ENCODE measurements around the gene MAP3K14.
A peak's percentile ranks its signal among the peaks of the same experiment; 100 is the strongest.
"Not testable (repeated sequence)": the region's sequence is repeated elsewhere in the genome, so short reads cannot be mapped to it uniquely, and the experiment has no call there.

The MAP3K14 gene

GRCh38 chr17:45353043-45353442, 36.2 kb upstream of the MAP3K14 start:
- no peak for DNase-seq (ENCODE audit: insufficient read length, low spot score)
- peak; percentile 81 for FAIRE-seq
- TF ChIP-seq POLR2AphosphoS5 (IDR thresholded peaks at IDR 0.05; ENCODE audit: low read depth, low read length): no peak
- peak; percentile 95 for TF ChIP-seq SPI1 (IDR thresholded peaks at IDR 0.05; ENCODE audit: low read depth, low read length)

- no peak for DNase-seq (ENCODE audit: insufficient read length, low spot score)
- TF ChIP-seq SPI1 (IDR thresholded peaks at IDR 0.05; ENCODE audit: low read depth, low read length) (no peak), POLR2AphosphoS5 (IDR thresholded peaks at IDR 0.05; ENCODE audit: low read depth, low read length) (no peak), POLR2A (IDR thresholded peaks at IDR 0.05; ENCODE audit: low read depth, low read length) (no peak), POU2F2 (IDR thresholded peaks at IDR 0.05; ENCODE audit: low read depth, low read length) (no peak), PAX5 (IDR thresholded peaks at IDR 0.05; ENCODE audit: insufficient read depth, low read length, severe bottlenecking) (no peak), TAF1 (IDR thresholded peaks at IDR 0.05; ENCODE audit: low read depth, low read length) (no peak)
- FAIRE-seq: no peak
Measured at GRCh38 chr17:45351831-45352230, 35.0 kb upstream of the MAP3K14 start.

- DNase-seq (ENCODE audit: insufficient read length, low spot score) (no peak), FAIRE-seq (no peak)
- TF ChIP-seq TAF1 (IDR thresholded peaks at IDR 0.05; ENCODE audit: low read depth, low read length) (no peak), POU2F2 (IDR thresholded peaks at IDR 0.05; ENCODE audit: low read depth, low read length) (no peak), SPI1 (IDR thresholded peaks at IDR 0.05; ENCODE audit: low read depth, low read length) (no peak), PAX5 (IDR thresholded peaks at IDR 0.05; ENCODE audit: insufficient read depth, low read length, severe bottlenecking) (no peak), POLR2A (IDR thresholded peaks at IDR 0.05; ENCODE audit: low read depth, low read length) (no peak), POLR2AphosphoS5 (IDR thresholded peaks at IDR 0.05; ENCODE audit: low read depth, low read length) (no peak)
Measured at GRCh38 chr17:45347444-45347843, 30.6 kb upstream of the MAP3K14 start.

- DNase-seq (ENCODE audit: insufficient read length, low spot score): no peak
- no peak for FAIRE-seq
- TF ChIP-seq POU2F2 (IDR thresholded peaks at IDR 0.05; ENCODE audit: low read depth, low read length) (no peak), TAF1 (IDR thresholded peaks at IDR 0.05; ENCODE audit: low read depth, low read length) (no peak), PAX5 (IDR thresholded peaks at IDR 0.05; ENCODE audit: insufficient read depth, low read length, severe bottlenecking) (no peak), POLR2A (IDR thresholded peaks at IDR 0.05; ENCODE audit: low read depth, low read length) (no peak), POLR2AphosphoS5 (IDR thresholded peaks at IDR 0.05; ENCODE audit: low read depth, low read length) (no peak), SPI1 (IDR thresholded peaks at IDR 0.05; ENCODE audit: low read depth, low read length) (no peak)
Measured at GRCh38 chr17:45346216-45347015, 29.6 kb upstream of the MAP3K14 start.

- TF ChIP-seq PAX5 (IDR thresholded peaks at IDR 0.05; ENCODE audit: insufficient read depth, low read length, severe bottlenecking) (no peak), POLR2A (IDR thresholded peaks at IDR 0.05; ENCODE audit: low read depth, low read length) (no peak), TAF1 (IDR thresholded peaks at IDR 0.05; ENCODE audit: low read depth, low read length) (no peak), SPI1 (IDR thresholded peaks at IDR 0.05; ENCODE audit: low read depth, low read length) (no peak), POU2F2 (IDR thresholded peaks at IDR 0.05; ENCODE audit: low read depth, low read length) (no peak), POLR2AphosphoS5 (IDR thresholded peaks at IDR 0.05; ENCODE audit: low read depth, low read length) (no peak)
- DNase-seq (ENCODE audit: insufficient read length, low spot score) (no peak), FAIRE-seq (no peak)
Measured at GRCh38 chr17:45345554-45346215, 28.9 kb upstream of the MAP3K14 start.

GRCh38 chr17:45345246-45345553, 28.4 kb upstream of the MAP3K14 start:
- FAIRE-seq: no peak
- no peak for TF ChIP-seq SPI1 (IDR thresholded peaks at IDR 0.05; ENCODE audit: low read depth, low read length)
- no peak for TF ChIP-seq POU2F2 (IDR thresholded peaks at IDR 0.05; ENCODE audit: low read depth, low read length)
- TF ChIP-seq POLR2A (IDR thresholded peaks at IDR 0.05; ENCODE audit: low read depth, low read length): no peak
- TF ChIP-seq TAF1 (IDR thresholded peaks at IDR 0.05; ENCODE audit: low read depth, low read length): no peak
- DNase-seq (ENCODE audit: insufficient read length, low spot score): no peak

GRCh38 chr17:45343967-45344664, 27.3 kb upstream of the MAP3K14 start:
- not testable (repeated sequence) for DNase-seq (ENCODE audit: insufficient read length, low spot score); FAIRE-seq

- DNase-seq (ENCODE audit: insufficient read length, low spot score): no peak
- no peak for TF ChIP-seq PAX5 (IDR thresholded peaks at IDR 0.05; ENCODE audit: insufficient read depth, low read length, severe bottlenecking)
- no peak for TF ChIP-seq TAF1 (IDR thresholded peaks at IDR 0.05; ENCODE audit: low read depth, low read length)
- no peak for TF ChIP-seq POLR2AphosphoS5 (IDR thresholded peaks at IDR 0.05; ENCODE audit: low read depth, low read length)
- no peak for TF ChIP-seq POU2F2 (IDR thresholded peaks at IDR 0.05; ENCODE audit: low read depth, low read length)
- no peak for TF ChIP-seq SPI1 (IDR thresholded peaks at IDR 0.05; ENCODE audit: low read depth, low read length)
- no peak for TF ChIP-seq POLR2A (IDR thresholded peaks at IDR 0.05; ENCODE audit: low read depth, low read length)
- FAIRE-seq: no peak
Measured at GRCh38 chr17:45342871-45343526, 26.2 kb upstream of the MAP3K14 start.

- no peak for FAIRE-seq
- DNase-seq (ENCODE audit: insufficient read length, low spot score): no peak
- no peak for TF ChIP-seq SPI1 (IDR thresholded peaks at IDR 0.05; ENCODE audit: low read depth, low read length)
- no peak for TF ChIP-seq TAF1 (IDR thresholded peaks at IDR 0.05; ENCODE audit: low read depth, low read length)
- TF ChIP-seq POU2F2 (IDR thresholded peaks at IDR 0.05; ENCODE audit: low read depth, low read length): no peak
- no peak for TF ChIP-seq POLR2A (IDR thresholded peaks at IDR 0.05; ENCODE audit: low read depth, low read length)
Measured at GRCh38 chr17:45342306-45342705, 25.5 kb upstream of the MAP3K14 start.
